ENCODE measurements around the gene BUB3. TPM values are rescaled to one million over a fixed set of nuclear protein-coding genes. Genes with fewer than 3 reads are reported as not detected.

BUB3 gene
- total RNA-seq (2014; rRNA removed; shearing (Covaris generic)) = 442 and 564 TPM in 2 replicates
- polyA plus RNA-seq (2015; cell fraction: cytosol; rRNA removed) = 309 and 322 TPM in 2 replicates
- 437 and 445 TPM in 2 replicates for polyA plus RNA-seq (2015; cell fraction: nucleus; rRNA removed)

GRCh38 chr10:123154092-123154710 lies at the start of gene BUB3:
Gene BUB3 (plus strand): TSS chr10:123154402. CDS start chr10:123154918, 516 bp downstream.
- DNase-seq (ENCODE audit: low read depth) = peak; percentile 100

GRCh38 chr10:123109466-123109865 lies 44.7 kb upstream of the BUB3 start:
- DNase-seq (ENCODE audit: low read depth) = no peak

- DNase-seq (ENCODE audit: low read depth) = no peak
Measured at GRCh38 chr10:123117644-123118417, 36.4 kb upstream of the BUB3 start.

- DNase-seq (ENCODE audit: low read depth) = no peak
Measured at GRCh38 chr10:123119081-123119480, 35.1 kb upstream of the BUB3 start.

GRCh38 chr10:123126246-123126645 lies 28.0 kb upstream of the BUB3 start:
- no peak for DNase-seq (ENCODE audit: low read depth)

- DNase-seq (ENCODE audit: low read depth) = peak; percentile 56
Measured at GRCh38 chr10:123129618-123130271, 24.5 kb upstream of the BUB3 start.

- DNase-seq (ENCODE audit: low read depth) = peak; percentile 56
Measured at GRCh38 chr10:123132576-123133477, 21.4 kb upstream of the BUB3 start.

- no peak for DNase-seq (ENCODE audit: low read depth)
Measured at GRCh38 chr10:123133541-123134342, 20.5 kb upstream of the BUB3 start.

- no peak for DNase-seq (ENCODE audit: low read depth)
Measured at GRCh38 chr10:123134343-123134914, 19.8 kb upstream of the BUB3 start.

- DNase-seq (ENCODE audit: low read depth) = no peak
Measured at GRCh38 chr10:123134915-123135414, 19.2 kb upstream of the BUB3 start.

GRCh38 chr10:123135415-123136141 lies 18.6 kb upstream of the BUB3 start, which contains the start of gene HMX3:
Gene HMX3 (plus strand): TSS chr10:123135970. CDS start chr10:123136051, 81 bp downstream.
- DNase-seq (ENCODE audit: low read depth) = no peak

GRCh38 chr10:123136221-123136805 lies 17.9 kb upstream of the BUB3 start:
- DNase-seq (ENCODE audit: low read depth) = no peak

- DNase-seq (ENCODE audit: low read depth) = no peak
Measured at GRCh38 chr10:123136806-123137642, 17.2 kb upstream of the BUB3 start.

- DNase-seq (ENCODE audit: low read depth) = no peak
Measured at GRCh38 chr10:123139165-123139520, 15.1 kb upstream of the BUB3 start.

GRCh38 chr10:123139521-123140163 lies 14.6 kb upstream of the BUB3 start:
- no peak for DNase-seq (ENCODE audit: low read depth)

GRCh38 chr10:123140164-123140982 lies 13.8 kb upstream of the BUB3 start:
- DNase-seq (ENCODE audit: low read depth) = no peak
